IPS DF 6.9 (cell line): ENCODE data around the gene SMARCB1.

ENCODE experiments used
- DNase-seq: peaks from one replicate; pipeline ENCODE4 v3.0.0-alpha.2; 2013; ENCODE audit warnings: low read depth, low spot score
- H3K27ac ChIP-seq: one replicate; pipeline ENCODE4 v1.5.1; 2013; ENCODE audit warnings: low read length, control low read depth
- H3K27me3 ChIP-seq: 2 replicates; pipeline ENCODE4 v1.6.1; 2013; ENCODE audit warnings: mild to moderate bottlenecking, low read length; ENCODE audit not compliant: control insufficient read depth, insufficient read depth
- H3K36me3 ChIP-seq: 2 replicates; pipeline ENCODE4 v1.6.1; 2013; ENCODE audit warnings: low read length; ENCODE audit not compliant: control insufficient read depth, insufficient read depth
- H3K4me1 ChIP-seq: 2 replicates; pipeline ENCODE4 v1.6.1; 2013; ENCODE audit warnings: low read length; ENCODE audit not compliant: control insufficient read depth, insufficient read depth
- H3K4me3 ChIP-seq: 2 replicates; pipeline ENCODE4 v1.5.1; 2013; ENCODE audit warnings: mild to moderate bottlenecking, low read length
- H3K9me3 ChIP-seq: 2 replicates; pipeline ENCODE4 v1.6.1; 2013; ENCODE audit warnings: low read length, inconsistent platforms; ENCODE audit not compliant: control insufficient read depth, insufficient read depth
- WGBS: extraction: QIAGEN DNeasy Blood & Tissue Kit; methylation state at CpG from one replicate; pipeline ENCODE4 v1.1.7; 2013; ENCODE audit warnings: mixed read lengths, missing lambda C conversion rate; ENCODE audit not compliant: insufficient read length, insufficient coverage; 5-methylcytosine and 5-hydroxymethylcytosine counted together

Gene SMARCB1

DNA sequence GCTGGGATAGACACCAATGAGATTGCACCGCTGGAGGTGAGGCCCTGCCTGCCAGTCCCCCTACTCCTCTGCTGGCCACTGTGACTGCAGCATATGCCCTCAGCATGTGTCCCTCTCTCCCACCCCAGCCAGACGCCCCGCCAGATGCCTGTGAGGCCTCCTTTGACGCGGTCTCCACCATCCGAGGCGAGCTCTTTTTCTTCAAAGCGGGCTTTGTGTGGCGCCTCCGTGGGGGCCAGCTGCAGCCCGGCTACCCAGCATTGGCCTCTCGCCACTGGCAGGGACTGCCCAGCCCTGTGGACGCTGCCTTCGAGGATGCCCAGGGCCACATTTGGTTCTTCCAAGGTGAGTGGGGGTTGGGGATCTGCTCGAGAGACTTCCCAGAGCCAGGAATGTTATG is 5.7 kb upstream of the SMARCB1 start:
- Histone ChIP-seq H3K27me3 (0 out of 2 replicates have a peak, but pooled peaks cover 1% of the 10 kb centered on the region), H3K9me3 (no peaks in the 10 kb centered on the region), H3K4me1 (peaks cover 1% of the 10 kb centered on the region; the same call in 1 of the 2 replicates), H3K4me3 (no peak overlapping the region), H3K36me3 (peaks cover 2% of the 10 kb centered on the region; the same call in 1 of the 2 replicates), H3K27ac (no peak overlapping the region)
- DNase-seq = no peak
- WGBS = no CpG with 5 or more reads among the region's 15 CpGs

DNA sequence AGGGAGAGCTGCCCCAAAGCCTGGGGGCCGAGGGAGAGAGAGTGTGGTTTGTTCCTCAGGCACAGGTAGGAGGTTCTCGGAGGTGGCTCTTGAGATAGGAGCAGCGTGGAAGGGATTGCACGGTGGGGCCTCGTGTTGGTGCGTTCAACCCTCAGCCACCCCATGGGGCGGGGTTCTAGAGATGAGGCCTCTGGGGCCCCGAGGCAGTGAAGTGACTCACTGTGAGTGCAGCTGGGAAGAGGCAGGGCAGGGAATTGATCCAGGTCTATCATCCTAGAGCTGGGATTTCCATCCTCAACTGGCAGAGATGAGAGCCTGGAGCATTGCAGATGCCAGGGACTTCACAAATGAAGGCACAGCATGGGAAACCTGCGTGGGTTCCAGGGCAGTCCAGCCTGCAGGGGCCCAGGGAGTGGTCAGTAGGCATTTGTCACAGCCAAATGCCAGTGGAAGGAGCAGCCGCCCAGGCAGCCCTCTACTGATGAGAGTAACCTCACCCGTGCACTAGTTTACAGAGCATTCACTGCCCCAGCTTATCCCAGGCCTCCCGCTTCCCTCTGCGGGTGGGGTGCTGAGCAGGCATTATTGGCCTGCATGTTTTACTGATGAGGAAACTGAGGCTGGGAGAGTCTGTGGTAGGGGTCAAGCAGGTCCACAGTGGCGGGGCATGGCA is 5.1 kb upstream of the SMARCB1 start:
- H3K4me1 ChIP-seq = peaks cover 1% of the 10 kb centered on the region; the same call in 1 of the 2 replicates
- no CpG with 5 or more reads among the region's 14 CpGs for WGBS
- DNase-seq = no peak

DNA sequence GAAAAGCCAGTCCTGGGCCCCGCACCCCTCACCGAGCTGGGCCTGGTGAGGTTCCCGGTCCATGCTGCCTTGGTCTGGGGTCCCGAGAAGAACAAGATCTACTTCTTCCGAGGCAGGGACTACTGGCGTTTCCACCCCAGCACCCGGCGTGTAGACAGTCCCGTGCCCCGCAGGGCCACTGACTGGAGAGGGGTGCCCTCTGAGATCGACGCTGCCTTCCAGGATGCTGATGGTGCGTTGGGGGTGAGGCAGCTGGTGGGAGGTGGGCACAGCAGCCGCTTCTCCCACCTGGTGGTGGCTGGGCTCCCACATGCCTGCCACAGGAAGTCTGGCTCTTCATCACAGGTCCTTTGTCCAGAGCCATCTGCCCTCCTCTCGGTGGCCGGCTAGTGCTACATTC is 4.5 kb upstream of the SMARCB1 start:
- H3K27ac ChIP-seq = no peak overlapping the region
- WGBS = no CpG with 5 or more reads among the region's 16 CpGs
- no peaks in the 10 kb centered on the region for H3K9me3 ChIP-seq
- no peak overlapping the region for H3K4me3 ChIP-seq
- H3K36me3 ChIP-seq = peaks cover 2% of the 10 kb centered on the region; the same call in 1 of the 2 replicates
- H3K27me3 ChIP-seq = 0 out of 2 replicates have a peak, but pooled peaks cover 1% of the 10 kb centered on the region
- H3K4me1 ChIP-seq = peaks cover 1% of the 10 kb centered on the region; the same call in 1 of the 2 replicates
- DNase-seq = no peak

More for the DNA sequence above, 5.1 kb upstream of the SMARCB1 start:
- H3K36me3 ChIP-seq = peaks cover 2% of the 10 kb centered on the region; the same call in 1 of the 2 replicates
- no peaks in the 10 kb centered on the region for H3K9me3 ChIP-seq
- 0 out of 2 replicates have a peak, but pooled peaks cover 1% of the 10 kb centered on the region for H3K27me3 ChIP-seq
- H3K27ac ChIP-seq = no peak overlapping the region
- H3K4me3 ChIP-seq = no peak overlapping the region

DNA sequence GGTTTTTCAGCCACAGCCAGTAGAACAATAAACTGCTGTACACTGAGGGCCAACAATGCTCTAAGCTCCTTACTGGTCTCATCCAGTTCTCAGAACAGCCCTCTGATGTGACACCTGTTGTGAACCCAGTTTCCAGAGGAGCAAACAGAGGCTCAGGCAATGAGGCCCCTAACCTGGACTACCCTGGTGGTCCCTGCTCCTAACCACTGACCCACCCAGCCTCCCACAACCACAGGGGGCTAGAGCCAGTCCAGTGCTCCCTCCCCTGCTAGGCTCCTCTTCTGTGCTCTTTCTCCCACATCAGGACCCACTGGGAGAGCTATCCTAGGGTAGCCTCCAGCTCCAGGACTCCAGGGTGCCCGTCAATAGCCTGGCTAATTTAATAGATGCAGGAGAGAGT is 4.1 kb upstream of the SMARCB1 start:
- no CpG with 5 or more reads among the region's 1 CpG for WGBS
- Histone ChIP-seq H3K36me3 (peaks cover 2% of the 10 kb centered on the region; the same call in 1 of the 2 replicates), H3K27ac (no peak overlapping the region), H3K27me3 (0 out of 2 replicates have a peak, but pooled peaks cover 1% of the 10 kb centered on the region), H3K9me3 (no peaks in the 10 kb centered on the region), H3K4me3 (no peak overlapping the region), H3K4me1 (peaks cover 1% of the 10 kb centered on the region; the same call in 1 of the 2 replicates)
- DNase-seq = no peak

DNA sequence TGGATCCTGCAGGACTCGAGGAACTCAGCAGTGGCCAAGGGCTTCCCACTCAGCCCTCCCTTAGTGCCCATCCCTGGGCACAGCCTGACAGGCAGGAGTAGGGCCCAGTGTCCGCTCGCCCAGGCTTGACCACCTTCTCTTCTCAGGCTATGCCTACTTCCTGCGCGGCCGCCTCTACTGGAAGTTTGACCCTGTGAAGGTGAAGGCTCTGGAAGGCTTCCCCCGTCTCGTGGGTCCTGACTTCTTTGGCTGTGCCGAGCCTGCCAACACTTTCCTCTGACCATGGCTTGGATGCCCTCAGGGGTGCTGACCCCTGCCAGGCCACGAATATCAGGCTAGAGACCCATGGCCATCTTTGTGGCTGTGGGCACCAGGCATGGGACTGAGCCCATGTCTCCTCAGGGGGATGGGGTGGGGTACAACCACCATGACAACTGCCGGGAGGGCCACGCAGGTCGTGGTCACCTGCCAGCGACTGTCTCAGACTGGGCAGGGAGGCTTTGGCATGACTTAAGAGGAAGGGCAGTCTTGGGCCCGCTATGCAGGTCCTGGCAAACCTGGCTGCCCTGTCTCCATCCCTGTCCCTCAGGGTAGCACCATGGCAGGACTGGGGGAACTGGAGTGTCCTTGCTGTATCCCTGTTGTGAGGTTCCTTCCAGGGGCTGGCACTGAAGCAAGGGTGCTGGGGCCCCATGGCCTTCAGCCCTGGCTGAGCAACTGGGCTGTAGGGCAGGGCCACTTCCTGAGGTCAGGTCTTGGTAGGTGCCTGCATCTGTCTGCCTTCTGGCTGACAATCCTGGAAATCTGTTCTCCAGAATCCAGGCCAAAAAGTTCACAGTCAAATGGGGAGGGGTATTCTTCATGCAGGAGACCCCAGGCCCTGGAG is 3.3 kb upstream of the SMARCB1 start:
- DNase-seq = no peak
- WGBS = no CpG with 5 or more reads among the region's 15 CpGs
- Histone ChIP-seq H3K4me3 (no peak overlapping the region), H3K9me3 (no peaks in the 10 kb centered on the region), H3K27ac (no peak overlapping the region), H3K4me1 (peaks cover 1% of the 10 kb centered on the region; the same call in 1 of the 2 replicates), H3K36me3 (peaks cover 2% of the 10 kb centered on the region; the same call in 1 of the 2 replicates), H3K27me3 (0 out of 2 replicates have a peak, but pooled peaks cover 1% of the 10 kb centered on the region)

DNA sequence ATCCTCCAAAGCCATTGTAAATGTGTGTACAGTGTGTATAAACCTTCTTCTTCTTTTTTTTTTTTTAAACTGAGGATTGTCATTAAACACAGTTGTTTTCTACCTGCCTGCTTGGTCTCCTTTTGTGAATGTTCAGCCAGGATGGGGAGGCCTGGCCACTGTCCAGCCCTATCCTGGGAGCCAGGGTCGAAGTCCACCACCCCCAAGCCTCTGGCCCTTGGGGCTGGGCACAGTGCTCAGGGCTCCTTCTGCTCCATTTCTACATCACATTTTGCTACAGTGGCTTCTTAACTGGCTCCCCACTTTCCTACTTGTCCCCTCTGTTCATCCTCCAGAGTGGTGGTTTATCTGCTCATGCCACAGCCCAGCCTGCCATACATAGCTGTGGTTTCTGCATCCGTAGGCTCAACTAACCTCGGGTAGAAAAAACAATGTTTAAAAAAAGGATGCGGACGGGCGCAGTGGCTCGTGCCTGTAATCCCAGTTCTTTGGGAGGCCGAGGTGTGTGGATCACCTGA is 2.5 kb upstream of the SMARCB1 start:
- DNase-seq = no peak
- H3K27ac ChIP-seq = no peak overlapping the region
- no peak overlapping the region for H3K4me3 ChIP-seq
- H3K36me3 ChIP-seq = peaks cover 2% of the 10 kb centered on the region; the same call in 1 of the 2 replicates
- WGBS = no CpG with 5 or more reads among the region's 8 CpGs
- H3K4me1 ChIP-seq = peaks cover 1% of the 10 kb centered on the region
- 0 out of 2 replicates have a peak, but pooled peaks cover 1% of the 10 kb centered on the region for H3K27me3 ChIP-seq
- no peaks in the 10 kb centered on the region for H3K9me3 ChIP-seq

DNA sequence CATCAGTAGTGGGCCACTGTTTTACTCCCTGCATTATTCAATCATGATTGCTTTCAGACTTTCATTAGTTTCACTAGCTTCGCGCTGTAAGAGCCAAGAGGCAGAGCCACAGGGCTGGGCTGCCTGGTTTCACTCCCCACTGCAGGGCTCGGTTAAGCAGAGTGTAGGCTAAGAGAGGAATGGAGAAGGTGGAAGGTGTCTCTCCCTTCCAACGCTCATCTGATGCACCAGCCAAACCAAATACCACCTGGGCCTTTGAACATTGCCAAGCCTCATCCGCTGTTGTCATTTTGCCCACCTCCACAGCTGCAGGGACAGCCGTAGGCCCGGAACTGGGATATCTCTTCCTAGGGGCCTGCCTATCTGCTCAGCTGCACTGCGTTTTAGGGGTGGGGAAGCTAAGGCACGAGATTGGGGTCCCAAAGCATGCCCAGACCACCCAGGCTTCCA is 480 bp upstream of the SMARCB1 start:
- Histone ChIP-seq H3K4me3 (peak overlapping the region; percentile 19; the same call in 1 of the 2 replicates), H3K4me1 (no peaks in the 10 kb centered on the region; the same call in 1 of the 2 replicates), H3K9me3 (no peaks in the 10 kb centered on the region), H3K27ac (no peak overlapping the region), H3K36me3 (no peaks in the 10 kb centered on the region; the same call in 1 of the 2 replicates), H3K27me3 (no peaks in the 10 kb centered on the region)
- no peak for DNase-seq
- WGBS = no CpG with 5 or more reads among the region's 9 CpGs

DNA sequence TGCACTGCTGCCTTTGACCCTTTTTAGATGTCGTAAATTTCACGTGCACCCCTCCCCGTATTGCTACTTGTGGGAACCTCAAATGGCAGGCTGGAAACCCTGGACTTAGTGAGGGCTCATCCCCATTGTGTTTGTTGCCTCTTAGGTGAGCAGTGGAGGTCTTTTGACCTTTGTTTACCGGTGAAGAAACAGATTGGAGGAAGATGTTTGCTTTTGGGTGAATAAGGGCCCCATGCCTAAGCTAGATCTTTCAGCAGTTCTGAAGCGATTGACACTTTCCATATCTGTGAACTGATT is 782 bp downstream of the SMARCB1 start:
- Histone ChIP-seq H3K4me3 (peak overlapping the region; percentile 86; the same call in 1 of the 2 replicates), H3K36me3 (peaks cover 4% of the 10 kb centered on the region; the same call in 1 of the 2 replicates), H3K9me3 (no peaks in the 10 kb centered on the region), H3K27me3 (no peaks in the 10 kb centered on the region), H3K27ac (no peak overlapping the region), H3K4me1 (no peaks in the 10 kb centered on the region; the same call in 1 of the 2 replicates)
- no CpG with 5 or more reads among the region's 5 CpGs for WGBS
- DNase-seq = no peak

DNA sequence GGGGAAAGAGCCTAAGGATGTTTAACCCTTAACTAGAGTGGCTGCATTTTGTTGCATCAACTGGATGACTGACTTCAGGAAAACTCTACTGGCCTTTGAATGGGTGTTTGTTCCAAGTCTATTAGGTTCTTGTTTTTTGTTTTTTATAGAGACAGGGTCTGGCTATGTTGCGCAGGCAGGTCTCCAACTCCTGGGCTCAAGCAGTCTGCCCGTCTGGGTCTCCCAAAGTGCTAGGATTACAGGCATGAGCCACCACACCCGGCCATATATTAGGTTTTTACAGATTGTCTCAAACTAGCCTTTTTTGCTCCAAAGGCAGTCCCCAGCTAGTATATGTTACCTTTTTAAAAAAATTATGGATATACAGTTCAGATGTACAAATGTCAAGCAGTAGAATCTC is 1.1 kb downstream of the SMARCB1 start:
- peak overlapping the region; percentile 86; the same call in 1 of the 2 replicates for H3K4me3 ChIP-seq
- WGBS = no CpG with 5 or more reads among the region's 3 CpGs
- H3K4me1 ChIP-seq = no peaks in the 10 kb centered on the region; the same call in 1 of the 2 replicates
- H3K9me3 ChIP-seq = no peaks in the 10 kb centered on the region
- no peaks in the 10 kb centered on the region for H3K27me3 ChIP-seq
- H3K36me3 ChIP-seq = peaks cover 4% of the 10 kb centered on the region; the same call in 1 of the 2 replicates
- no peak for DNase-seq
- H3K27ac ChIP-seq = no peak overlapping the region

DNA sequence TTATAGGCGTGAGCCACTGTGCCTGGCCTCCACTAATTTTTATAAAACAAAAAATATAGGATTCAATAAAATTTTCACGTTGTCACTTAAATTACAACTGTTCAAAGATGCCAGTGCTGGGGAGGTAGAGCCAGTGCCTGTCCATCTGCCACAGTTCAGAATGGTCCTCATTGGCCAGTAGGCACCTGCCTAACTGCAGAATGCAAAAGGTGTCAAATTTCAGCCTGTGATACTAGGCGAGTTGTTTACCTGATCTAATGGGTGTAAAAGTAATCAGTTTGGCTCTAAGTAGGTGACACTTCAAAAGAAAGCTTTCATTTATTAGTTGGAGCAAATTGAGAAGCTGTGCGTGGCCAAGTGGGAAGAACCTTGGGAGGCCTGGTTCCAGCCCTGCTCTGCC is 2.4 kb downstream of the SMARCB1 start:
- no CpG with 5 or more reads among the region's 4 CpGs for WGBS
- Histone ChIP-seq H3K4me3 (no peak overlapping the region), H3K9me3 (no peaks in the 10 kb centered on the region), H3K36me3 (peaks cover 9% of the 10 kb centered on the region), H3K27ac (no peak overlapping the region), H3K4me1 (no peaks in the 10 kb centered on the region; the same call in 1 of the 2 replicates), H3K27me3 (no peaks in the 10 kb centered on the region)
- no peak for DNase-seq
